Calu3 (cell line): ENCODE measurements around the gene APOL4. TPM values are rescaled to one million over a fixed set of nuclear protein-coding genes. Genes with fewer than 3 reads are reported as not detected.
"Not testable (repeated sequence)": the region's sequence is repeated elsewhere in the genome, so short reads cannot be mapped to it uniquely, and the experiment has no call there.

Source experiments
- BruUV-seq: library from RNA; stranded (reverse); fragments of 400-500 nt; replicated peaks from 2 replicates; lab custom pipeline; 2021; lab: Mats Ljungman, UMichigan
- CTCF ChIA-PET: fragments of 300-600 bp; sonication (Branson Sonifier 250); formaldehyde crosslinking; loops from one replicate; lab custom pipeline; 2022; ENCODE audit warnings: antibody characterized with exemption; lab: Charles Lee
- DNase-seq: peaks from one replicate; pipeline ENCODE4 v3.0.0; 2022
- H3K27ac Mint-ChIP-seq: one replicate; pipeline ENCODE4 v1.8.0; 2022; ENCODE audit warnings: mixed read lengths; ENCODE audit not compliant: unreplicated experiment
- H3K27me3 Mint-ChIP-seq: one replicate; pipeline ENCODE4 v1.8.0; 2022; ENCODE audit warnings: mixed read lengths; ENCODE audit not compliant: unreplicated experiment
- H3K36me3 Mint-ChIP-seq: one replicate; pipeline ENCODE4 v1.8.0; 2022; ENCODE audit warnings: mild to moderate bottlenecking, moderate library complexity, mixed read lengths; ENCODE audit not compliant: insufficient read depth, unreplicated experiment
- H3K4me1 Mint-ChIP-seq: one replicate; pipeline ENCODE4 v1.8.0; 2022; ENCODE audit warnings: mild to moderate bottlenecking, low read depth, mixed read lengths; ENCODE audit not compliant: unreplicated experiment
- H3K4me3 Mint-ChIP-seq: one replicate; pipeline ENCODE4 v1.8.0; 2022; ENCODE audit warnings: mild to moderate bottlenecking, low read depth, moderate library complexity, mixed read lengths; ENCODE audit not compliant: unreplicated experiment
- H3K9me3 Mint-ChIP-seq: one replicate; pipeline ENCODE4 v1.8.0; 2022; ENCODE audit warnings: low read depth, mixed read lengths; ENCODE audit not compliant: unreplicated experiment
- CTCF ChIP-seq: fragments of 200-600 bp; IDR thresholded peaks from one replicate; pipeline ENCODE4 v1.8.0; 2022; ENCODE audit warnings: antibody characterized with exemption; ENCODE audit not compliant: unreplicated experiment
- intact Hi-C: fragments of 100-400 bp; cut with micrococcal nuclease; formaldehyde crosslinking; loops from one replicate; pipeline ENCODE4 v1.10.0; 2022; ENCODE audit not compliant: unreplicated experiment
- total RNA-seq: library from RNA; stranded (reverse); gene quantifications from 2 replicates; pipeline ENCODE4 v1.2.3, GENCODE V29; 2022

The APOL4 gene
- total RNA-seq, 1 experiment from 2014 or later, result 1.5 TPM

DNA sequence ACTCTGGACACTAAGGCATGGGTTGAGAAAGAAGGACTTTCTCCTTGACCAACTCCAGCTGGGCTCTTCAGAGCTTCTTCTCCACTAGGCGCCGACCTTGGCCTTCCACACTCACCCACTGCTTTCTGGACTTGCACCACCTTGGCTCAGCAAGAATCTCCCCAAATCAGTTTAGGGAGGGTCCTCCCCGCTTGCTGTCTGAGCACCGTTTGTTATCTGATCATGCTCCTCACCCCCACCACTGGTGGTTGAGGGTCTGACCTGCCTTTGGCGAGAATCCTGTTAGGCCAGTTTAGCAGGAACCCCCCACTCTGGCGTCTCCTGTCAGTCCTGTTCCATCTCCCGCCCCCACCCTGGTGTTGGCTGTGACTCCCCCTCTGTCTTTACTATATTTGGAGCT is 27.3 kb upstream of the APOL4 start:
- Mint-ChIP-seq H3K4me3 (no peak overlapping the region), H3K27me3 (no peaks in the 10 kb centered on the region), H3K27ac (no peak overlapping the region), H3K9me3 (no peaks in the 10 kb centered on the region), H3K36me3 (peaks cover 62% of the 10 kb centered on the region), H3K4me1 (peaks cover 5% of the 10 kb centered on the region)
- no peak for DNase-seq
- CTCF ChIA-PET, result no interaction called here
- intact Hi-C loops, result no loop called here
- no TSS peak for BruUV-seq
- no peak for TF ChIP-seq CTCF

DNA sequence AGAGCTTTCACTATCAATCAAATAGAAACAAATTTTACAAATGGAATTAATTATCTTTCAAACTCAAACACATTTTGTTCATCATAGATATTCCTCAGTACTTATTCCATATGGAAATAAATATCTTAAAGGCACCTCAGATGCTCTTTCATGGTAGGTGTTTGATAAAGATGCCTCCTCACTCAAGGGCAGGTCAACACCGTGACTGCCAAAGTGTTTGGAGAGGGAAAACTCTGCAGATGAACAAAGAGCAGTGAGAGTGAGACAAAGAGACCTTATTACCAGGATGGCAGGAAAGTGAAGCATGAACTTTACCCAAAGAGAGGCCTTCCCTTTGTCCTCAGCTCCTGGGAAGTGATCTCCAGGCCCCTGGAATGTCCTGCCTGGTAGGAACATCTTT is 26.8 kb upstream of the APOL4 start:
- H3K27ac Mint-ChIP-seq, BruUV-seq, DNase-seq, H3K4me3 Mint-ChIP-seq, CTCF ChIA-PET, H3K27me3 Mint-ChIP-seq, intact Hi-C loops, H3K4me1 Mint-ChIP-seq, H3K9me3 Mint-ChIP-seq: not testable (repeated sequence)
- H3K36me3 Mint-ChIP-seq, result peaks cover 60% of the 10 kb centered on the region

- no peaks in the 10 kb centered on the region for H3K9me3 Mint-ChIP-seq
- no peak overlapping the region for H3K27ac Mint-ChIP-seq
- CTCF ChIA-PET, result no interaction called here
- peaks cover 5% of the 10 kb centered on the region for H3K4me1 Mint-ChIP-seq
- peaks cover 60% of the 10 kb centered on the region for H3K36me3 Mint-ChIP-seq
- intact Hi-C loops, result no loop called here
- no TSS peak for BruUV-seq
- H3K4me3 Mint-ChIP-seq, result no peak overlapping the region
- H3K27me3 Mint-ChIP-seq, result no peaks in the 10 kb centered on the region
- TF ChIP-seq CTCF, result no peak
- no peak for DNase-seq
Observed at GRCh38 chr22:36227806-36228205, 26.2 kb upstream of the APOL4 start.

- H3K9me3 Mint-ChIP-seq, result no peaks in the 10 kb centered on the region
- no peak overlapping the region for H3K4me3 Mint-ChIP-seq
- TF ChIP-seq CTCF, result no peak
- no peak for DNase-seq
- H3K27me3 Mint-ChIP-seq, result no peaks in the 10 kb centered on the region
- no peak overlapping the region for H3K27ac Mint-ChIP-seq
- intact Hi-C loops, result no loop called here
- peaks cover 59% of the 10 kb centered on the region for H3K36me3 Mint-ChIP-seq
- BruUV-seq, result TSS peak; percentile 59
- CTCF ChIA-PET, result no interaction called here
- H3K4me1 Mint-ChIP-seq, result peaks cover 9% of the 10 kb centered on the region
Observed at GRCh38 chr22:36227396-36227795, 25.8 kb upstream of the APOL4 start.

DNA sequence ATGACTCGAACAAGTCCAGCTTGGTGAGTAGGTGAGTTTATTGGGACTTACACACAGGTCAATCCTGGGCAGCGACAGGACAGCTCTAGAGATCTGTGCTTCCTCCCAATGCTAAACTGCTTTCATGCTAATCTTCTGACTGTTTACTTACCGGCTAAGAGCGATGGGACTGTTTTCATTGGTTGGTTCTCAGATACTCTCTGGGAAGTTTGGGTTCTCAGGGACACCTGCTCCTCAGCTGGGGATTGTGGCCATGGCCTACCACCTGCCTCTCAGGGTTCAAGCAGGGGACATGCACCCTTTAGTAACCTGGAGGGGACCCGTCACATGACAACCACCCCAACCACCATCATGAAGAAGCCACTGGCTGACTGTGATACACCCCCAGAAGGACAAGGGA is 24.6 kb upstream of the APOL4 start:
- no TSS peak for BruUV-seq
- CTCF ChIA-PET, result no interaction called here
- Mint-ChIP-seq H3K9me3 (no peaks in the 10 kb centered on the region), H3K27ac (no peak overlapping the region), H3K36me3 (peaks cover 53% of the 10 kb centered on the region), H3K4me3 (no peak overlapping the region), H3K27me3 (no peaks in the 10 kb centered on the region), H3K4me1 (peaks cover 21% of the 10 kb centered on the region)
- no peak for TF ChIP-seq CTCF
- no peak for DNase-seq
- intact Hi-C loops, result no loop called here
